Stimulated activated naive B cell treated with anti-CD40 and anti-IgM and Interleukin-4, amounts not matched to agents 10 μg/mL and 1 μg/mL and 100 μg/mL, for 72 hours (primary cell): Measurements from ENCODE around the gene TMPRSS13.
A peak's percentile ranks its signal among the peaks of the same experiment; 100 is the strongest.
"Not testable (repeated sequence)": the region's sequence is repeated elsewhere in the genome, so short reads cannot be mapped to it uniquely, and the experiment has no call there.

Experiments
- ATAC-seq, 2 donors: fragments of 150-1000 bp; cut with Tn5 transposase; replicated peaks; 2 replicates each; pipeline ENCODE4 v1.10.0; 2021; ENCODE audit warnings: moderate library complexity in 1 of 2
- DNase-seq: peaks from one replicate; pipeline ENCODE4 v3.0.0; 2021
- H3K27ac Mint-ChIP-seq: one replicate; pipeline ENCODE4 v1.8.0; 2022; ENCODE audit warnings: mild to moderate bottlenecking, mixed read lengths
- H3K27me3 Mint-ChIP-seq, 2 donors: one replicate each; pipeline ENCODE4 v1.8.0; 2022; ENCODE audit warnings: mixed read lengths in 2 of 2
- H3K36me3 Mint-ChIP-seq, 2 donors: one replicate each; pipeline ENCODE4 v1.8.0; 2022; ENCODE audit warnings: mixed read lengths in 2 of 2, mild to moderate bottlenecking in 1 of 2
- H3K4me1 Mint-ChIP-seq, 2 donors: one replicate each; pipeline ENCODE4 v1.8.0; 2022; ENCODE audit warnings: mixed read lengths in 2 of 2, mild to moderate bottlenecking in 1 of 2
- H3K4me3 Mint-ChIP-seq, 2 donors: one replicate each; pipeline ENCODE4 v1.8.0; 2022; ENCODE audit warnings: mild to moderate bottlenecking in 2 of 2, mixed read lengths in 2 of 2, moderate library complexity in 1 of 2
- H3K9me3 Mint-ChIP-seq, 2 donors: one replicate each; pipeline ENCODE4 v1.8.0; 2022; ENCODE audit warnings: mixed read lengths in 2 of 2, mild to moderate bottlenecking in 1 of 2

The TMPRSS13 gene

GRCh38 chr11:117961896-117962295 lies 32.7 kb upstream of the TMPRSS13 start:
- Mint-ChIP-seq H3K4me3 (no peak overlapping the region), H3K27me3 (no peaks in the 10 kb centered on the region), H3K9me3 (peaks cover 22 to 29% of the 10 kb centered on the region in 2 donors), H3K4me1 (peaks cover 17 to 22% of the 10 kb centered on the region in 2 donors), H3K36me3 (peaks cover 23 to 29% of the 10 kb centered on the region in 2 donors), H3K27ac (no peak overlapping the region)
- ATAC-seq: no peak
- DNase-seq: no peak

GRCh38 chr11:117960406-117960805 lies 31.2 kb upstream of the TMPRSS13 start:
- Mint-ChIP-seq H3K4me3 (no peak overlapping the region), H3K27me3 (no peaks in the 10 kb centered on the region), H3K4me1 (peaks cover 17 to 22% of the 10 kb centered on the region in 2 donors), H3K36me3 (peaks cover 24 to 29% of the 10 kb centered on the region in 2 donors), H3K9me3 (peaks cover 23 to 29% of the 10 kb centered on the region in 2 donors), H3K27ac (no peak overlapping the region)
- ATAC-seq (no peak), DNase-seq (no peak)

- Mint-ChIP-seq H3K4me3 (peak overlapping the region; percentile 30 to 35), H3K27me3 (no peaks in the 10 kb centered on the region), H3K27ac (peak overlapping the region; percentile 38), H3K36me3 (peaks cover 24 to 29% of the 10 kb centered on the region in 2 donors), H3K9me3 (peaks cover 23 to 29% of the 10 kb centered on the region in 2 donors), H3K4me1 (peaks cover 17 to 22% of the 10 kb centered on the region in 2 donors)
- ATAC-seq (peak; percentile 58 to 59), DNase-seq (no peak)
These were observed 30.4 kb upstream of the TMPRSS13 start for GRCh38 chr11:117959438-117960149.

GRCh38 chr11:117958949-117959348 lies 29.7 kb upstream of the TMPRSS13 start:
- no peak for DNase-seq
- Mint-ChIP-seq H3K27me3 (no peaks in the 10 kb centered on the region), H3K4me1 (peaks cover 17 to 25% of the 10 kb centered on the region in 2 donors), H3K36me3 (peaks cover 24 to 29% of the 10 kb centered on the region in 2 donors), H3K27ac (no peak overlapping the region), H3K9me3 (peaks cover 23 to 29% of the 10 kb centered on the region in 2 donors), H3K4me3 (no peak overlapping the region)
- ATAC-seq: no peak

GRCh38 chr11:117953024-117953671 lies 23.9 kb upstream of the TMPRSS13 start:
- Mint-ChIP-seq H3K36me3 (peaks cover 12% of the 10 kb centered on the region in 2 donors), H3K4me3 (no peak overlapping the region), H3K27ac (peak overlapping the region; percentile 20), H3K27me3 (no peaks in the 10 kb centered on the region), H3K9me3 (peaks cover 12 to 13% of the 10 kb centered on the region in 2 donors), H3K4me1 (peaks cover 36 to 61% of the 10 kb centered on the region in 2 donors)
- no peak for DNase-seq
- ATAC-seq: no peak

GRCh38 chr11:117950993-117951961 lies 22.1 kb upstream of the TMPRSS13 start:
- H3K9me3 Mint-ChIP-seq: no peaks in the 10 kb centered on the region
- H3K4me3 Mint-ChIP-seq: peak overlapping the region; percentile 37 to 71
- peaks cover 46 to 80% of the 10 kb centered on the region in 2 donors for H3K4me1 Mint-ChIP-seq
- ATAC-seq: peak; percentile 76 to 81
- peak overlapping the region; percentile 94 for H3K27ac Mint-ChIP-seq
- no peaks in the 10 kb centered on the region for H3K27me3 Mint-ChIP-seq
- no peaks in the 10 kb centered on the region for H3K36me3 Mint-ChIP-seq
- DNase-seq: no peak

GRCh38 chr11:117950301-117950700 lies 21.1 kb upstream of the TMPRSS13 start:
- ATAC-seq: peak; percentile 41 to 47
- Mint-ChIP-seq H3K27ac (peak overlapping the region; percentile 94), H3K36me3 (no peaks in the 10 kb centered on the region), H3K4me1 (peaks cover 54 to 90% of the 10 kb centered on the region in 2 donors), H3K9me3 (no peaks in the 10 kb centered on the region), H3K4me3 (peak overlapping the region; percentile 37 to 71), H3K27me3 (no peaks in the 10 kb centered on the region)
- DNase-seq: no peak

- H3K9me3 Mint-ChIP-seq: no peaks in the 10 kb centered on the region
- H3K27me3 Mint-ChIP-seq: no peaks in the 10 kb centered on the region
- ATAC-seq (no peak), DNase-seq (no peak)
- H3K36me3 Mint-ChIP-seq: no peaks in the 10 kb centered on the region
- peak overlapping the region; percentile 2 for H3K27ac Mint-ChIP-seq
- peaks cover 64 to 99% of the 10 kb centered on the region in 2 donors for H3K4me1 Mint-ChIP-seq
- H3K4me3 Mint-ChIP-seq: peak overlapping the region; percentile 0 to 2
These were observed 19.9 kb upstream of the TMPRSS13 start for GRCh38 chr11:117949062-117949461.

GRCh38 chr11:117948466-117948865 lies 19.3 kb upstream of the TMPRSS13 start:
- H3K4me1 Mint-ChIP-seq: peaks cover 65 to 95% of the 10 kb centered on the region in 2 donors
- not testable (repeated sequence) for H3K36me3 Mint-ChIP-seq, H3K27ac Mint-ChIP-seq, H3K4me3 Mint-ChIP-seq, H3K27me3 Mint-ChIP-seq, DNase-seq, H3K9me3 Mint-ChIP-seq, ATAC-seq

- DNase-seq, H3K36me3 Mint-ChIP-seq, H3K27me3 Mint-ChIP-seq, H3K4me3 Mint-ChIP-seq, H3K9me3 Mint-ChIP-seq, ATAC-seq: not testable (repeated sequence)
- peaks cover 61 to 87% of the 10 kb centered on the region in 2 donors for H3K4me1 Mint-ChIP-seq
- H3K27ac Mint-ChIP-seq: peak overlapping the region; percentile 14
These were observed 18.5 kb upstream of the TMPRSS13 start for GRCh38 chr11:117947751-117948150.

GRCh38 chr11:117946842-117947526 lies 17.8 kb upstream of the TMPRSS13 start:
- peak; percentile 72 for DNase-seq
- Mint-ChIP-seq H3K9me3 (peaks cover 0 to 1% of the 10 kb centered on the region in 2 donors), H3K27ac (peak overlapping the region; percentile 39), H3K4me1 (peaks cover 64 to 80% of the 10 kb centered on the region in 2 donors), H3K4me3 (no peak overlapping the region), H3K36me3 (peaks cover 4 to 7% of the 10 kb centered on the region in 2 donors), H3K27me3 (peaks cover 5 to 12% of the 10 kb centered on the region in 2 donors)
- ATAC-seq: peak; percentile 57 to 60

GRCh38 chr11:117946156-117946841 lies 17.1 kb upstream of the TMPRSS13 start:
- Mint-ChIP-seq H3K27ac (peak overlapping the region; percentile 39), H3K36me3 (peaks cover 4 to 7% of the 10 kb centered on the region in 2 donors), H3K27me3 (peaks cover 6 to 13% of the 10 kb centered on the region in 2 donors), H3K9me3 (peaks cover 0 to 1% of the 10 kb centered on the region in 2 donors), H3K4me3 (no peak overlapping the region), H3K4me1 (peaks cover 58 to 73% of the 10 kb centered on the region in 2 donors)
- ATAC-seq (no peak), DNase-seq (no peak)
